CD4-positive, alpha-beta T cell treated with Interleukin-2 at 100 ng/mL for 4 hours (primary cell): ENCODE results near the gene GLIPR1L2.

Source experiments
- DNase-seq: peaks from one replicate; pipeline ENCODE4 v3.0.0-alpha.2; 2020; ENCODE audit warnings: low spot score

The GLIPR1L2 gene

GRCh38 chr12:75390899-75391538 is at the start of gene GLIPR1L2:
Gene GLIPR1L2, plus strand, starts transcription at chr12:75391089. Its CDS starts 28 bp downstream, at chr12:75391117.
- DNase-seq = peak; percentile 94

- no peak for DNase-seq
These were observed 49.0 kb upstream of the GLIPR1L2 start for GRCh38 chr12:75341873-75342272.

- DNase-seq = no peak
These were observed 45.4 kb upstream of the GLIPR1L2 start for GRCh38 chr12:75345531-75345930.

- DNase-seq = peak; percentile 10
These were observed 44.7 kb upstream of the GLIPR1L2 start for GRCh38 chr12:75346215-75346614.

GRCh38 chr12:75349946-75350345 is 40.9 kb upstream of the GLIPR1L2 start:
- DNase-seq = no peak

- DNase-seq = no peak
These were observed 40.5 kb upstream of the GLIPR1L2 start for GRCh38 chr12:75350413-75350812.

GRCh38 chr12:75354011-75354410 is 36.9 kb upstream of the GLIPR1L2 start:
- no peak for DNase-seq

- no peak for DNase-seq
These were observed 30.0 kb upstream of the GLIPR1L2 start for GRCh38 chr12:75360920-75361319.

GRCh38 chr12:75361408-75361807 is 29.5 kb upstream of the GLIPR1L2 start:
- no peak for DNase-seq

GRCh38 chr12:75364919-75365318 is 26.0 kb upstream of the GLIPR1L2 start:
- DNase-seq = no peak

- DNase-seq = no peak
These were observed 24.3 kb upstream of the GLIPR1L2 start for GRCh38 chr12:75366629-75367028.

GRCh38 chr12:75374971-75375370 is 15.9 kb upstream of the GLIPR1L2 start:
- DNase-seq = no peak

- no peak for DNase-seq
These were observed 12.5 kb upstream of the GLIPR1L2 start for GRCh38 chr12:75378354-75378753.

GRCh38 chr12:75389061-75389460 is 1.8 kb upstream of the GLIPR1L2 start:
- peak; percentile 7 for DNase-seq

- no peak for DNase-seq
These were observed 1.2 kb upstream of the GLIPR1L2 start for GRCh38 chr12:75389706-75390105.

- DNase-seq = no peak
These were observed 562 bp upstream of the GLIPR1L2 start for GRCh38 chr12:75390156-75390898.

GRCh38 chr12:75404231-75404630 is 13.3 kb downstream of the GLIPR1L2 start:
- no peak for DNase-seq

GRCh38 chr12:75407683-75408082 is 16.8 kb downstream of the GLIPR1L2 start:
- no peak for DNase-seq

- DNase-seq = no peak
These were observed 18.9 kb downstream of the GLIPR1L2 start for GRCh38 chr12:75409830-75410229.

GRCh38 chr12:75414671-75415070 is 23.8 kb downstream of the GLIPR1L2 start:
- DNase-seq = no peak

- no peak for DNase-seq
These were observed 29.0 kb downstream of the GLIPR1L2 start for GRCh38 chr12:75419841-75420240.

GRCh38 chr12:75427491-75427890 is 36.6 kb downstream of the GLIPR1L2 start:
- no peak for DNase-seq

GRCh38 chr12:75428767-75429166 is 37.9 kb downstream of the GLIPR1L2 start:
- no peak for DNase-seq

- no peak for DNase-seq
These were observed 42.0 kb downstream of the GLIPR1L2 start for GRCh38 chr12:75432924-75433323.
